ENCODE measurements around the gene SAMD10.

Gene SAMD10

DNA sequence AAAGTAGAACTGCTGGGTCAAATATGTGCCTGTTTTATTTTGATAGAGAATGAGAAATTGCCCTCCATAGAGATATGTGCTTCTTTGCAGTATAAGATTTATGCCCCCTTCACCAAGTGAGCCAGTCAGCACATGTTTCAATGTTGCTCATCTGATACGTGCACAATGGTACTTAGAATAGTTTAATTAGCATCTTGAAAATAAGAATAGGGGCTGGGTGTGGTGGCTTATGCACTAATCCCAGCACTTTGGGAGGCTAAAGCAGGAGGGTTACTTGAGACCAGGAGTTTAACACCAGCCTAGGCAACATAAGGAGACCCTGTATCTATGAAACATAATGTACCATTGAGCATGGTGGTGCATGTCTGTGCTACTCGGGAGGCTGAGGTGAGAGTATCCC is 36.2 kb upstream of the SAMD10 start:
- TF ChIP-seq EP300 (IDR thresholded peaks at IDR 0.05; ENCODE audit: borderline replicate concordance) (no peak), NFIC (IDR thresholded peaks at IDR 0.05) (no peak), TCF12 (IDR thresholded peaks at IDR 0.05; ENCODE audit: low read depth) (no peak), TAF1 (IDR thresholded peaks at IDR 0.05; ENCODE audit: low read depth) (no peak), CEBPB (IDR thresholded peaks at IDR 0.05) (no peak), ZBTB7A (IDR thresholded peaks at IDR 0.05; ENCODE audit: low read depth) (no peak), TEAD4 (IDR thresholded peaks at IDR 0.05) (no peak), CREB1 (IDR thresholded peaks at IDR 0.05; ENCODE audit: low read depth) (no peak), EGR1 (IDR thresholded peaks at IDR 0.05) (no peak), RAD21 (IDR thresholded peaks at IDR 0.05; ENCODE audit: low read depth) (no peak)
- TF ChIP-seq, protein P1, sequence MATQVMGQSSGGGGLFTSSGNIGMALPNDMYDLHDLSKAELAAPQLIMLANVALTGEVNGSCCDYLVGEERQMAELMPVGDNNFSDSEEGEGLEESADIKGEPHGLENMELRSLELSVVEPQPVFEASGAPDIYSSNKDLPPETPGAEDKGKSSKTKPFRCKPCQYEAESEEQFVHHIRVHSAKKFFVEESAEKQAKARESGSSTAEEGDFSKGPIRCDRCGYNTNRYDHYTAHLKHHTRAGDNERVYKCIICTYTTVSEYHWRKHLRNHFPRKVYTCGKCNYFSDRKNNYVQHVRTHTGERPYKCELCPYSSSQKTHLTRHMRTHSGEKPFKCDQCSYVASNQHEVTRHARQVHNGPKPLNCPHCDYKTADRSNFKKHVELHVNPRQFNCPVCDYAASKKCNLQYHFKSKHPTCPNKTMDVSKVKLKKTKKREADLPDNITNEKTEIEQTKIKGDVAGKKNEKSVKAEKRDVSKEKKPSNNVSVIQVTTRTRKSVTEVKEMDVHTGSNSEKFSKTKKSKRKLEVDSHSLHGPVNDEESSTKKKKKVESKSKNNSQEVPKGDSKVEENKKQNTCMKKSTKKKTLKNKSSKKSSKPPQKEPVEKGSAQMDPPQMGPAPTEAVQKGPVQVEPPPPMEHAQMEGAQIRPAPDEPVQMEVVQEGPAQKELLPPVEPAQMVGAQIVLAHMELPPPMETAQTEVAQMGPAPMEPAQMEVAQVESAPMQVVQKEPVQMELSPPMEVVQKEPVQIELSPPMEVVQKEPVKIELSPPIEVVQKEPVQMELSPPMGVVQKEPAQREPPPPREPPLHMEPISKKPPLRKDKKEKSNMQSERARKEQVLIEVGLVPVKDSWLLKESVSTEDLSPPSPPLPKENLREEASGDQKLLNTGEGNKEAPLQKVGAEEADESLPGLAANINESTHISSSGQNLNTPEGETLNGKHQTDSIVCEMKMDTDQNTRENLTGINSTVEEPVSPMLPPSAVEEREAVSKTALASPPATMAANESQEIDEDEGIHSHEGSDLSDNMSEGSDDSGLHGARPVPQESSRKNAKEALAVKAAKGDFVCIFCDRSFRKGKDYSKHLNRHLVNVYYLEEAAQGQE (IDR thresholded peaks at IDR 0.05; ENCODE audit: low read depth), result no peak
- TF ChIP-seq, protein P2, sequence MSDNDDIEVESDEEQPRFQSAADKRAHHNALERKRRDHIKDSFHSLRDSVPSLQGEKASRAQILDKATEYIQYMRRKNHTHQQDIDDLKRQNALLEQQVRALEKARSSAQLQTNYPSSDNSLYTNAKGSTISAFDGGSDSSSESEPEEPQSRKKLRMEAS (IDR thresholded peaks at IDR 0.05), result no peak

DNA sequence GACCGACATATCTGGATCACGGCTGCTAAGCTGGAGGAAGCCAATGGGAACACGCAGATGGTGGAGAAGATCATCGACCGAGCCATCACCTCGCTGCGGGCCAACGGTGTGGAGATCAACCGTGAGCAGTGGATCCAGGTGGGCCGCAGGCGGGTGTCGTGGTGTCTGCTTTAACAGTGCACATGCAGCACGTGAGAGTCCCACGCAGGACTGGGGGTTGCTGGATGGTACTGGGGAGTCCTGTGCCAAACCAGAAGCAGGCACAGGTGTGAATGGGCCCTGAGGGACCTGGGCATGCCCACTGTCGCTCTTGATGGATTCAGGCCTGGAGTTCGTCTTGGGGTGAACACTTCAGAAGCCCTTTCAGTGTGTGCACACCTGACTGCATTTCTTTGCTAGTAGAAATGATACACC is 31.9 kb upstream of the SAMD10 start:
- TF ChIP-seq EGR1 (IDR thresholded peaks at IDR 0.05) (no peak), CREB1 (IDR thresholded peaks at IDR 0.05; ENCODE audit: low read depth) (no peak), TCF12 (IDR thresholded peaks at IDR 0.05; ENCODE audit: low read depth) (no peak)

DNA sequence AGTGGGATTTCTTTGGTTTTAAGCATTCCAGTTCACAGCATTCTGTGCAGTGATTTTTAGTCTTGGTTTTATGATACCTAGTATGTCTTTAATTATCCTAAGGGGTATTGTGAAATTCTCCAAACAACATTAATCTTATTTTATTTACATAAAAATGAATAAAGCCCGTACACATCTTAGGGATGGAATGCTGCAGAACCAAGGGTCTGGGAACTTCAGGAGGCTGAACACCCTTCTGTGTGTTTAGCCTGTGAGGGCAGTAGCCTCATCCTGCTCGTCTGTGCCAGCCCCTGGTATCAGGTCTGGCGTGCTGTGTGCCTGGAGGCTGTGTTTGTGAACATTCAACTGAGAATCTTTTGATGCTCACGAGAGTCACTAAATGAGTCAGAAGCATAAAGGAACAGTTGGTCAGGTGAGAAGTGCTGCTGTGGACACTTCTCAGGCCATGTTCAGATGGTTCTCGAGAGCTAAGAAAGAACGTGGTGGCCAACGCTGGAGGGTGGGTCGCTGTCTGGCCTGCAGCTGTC is 31.3 kb upstream of the SAMD10 start:
- TF ChIP-seq CEBPB (IDR thresholded peaks at IDR 0.05), result no peak
- no peak for TF ChIP-seq RAD21 (IDR thresholded peaks at IDR 0.05; ENCODE audit: low read depth)
- TF ChIP-seq TCF12 (IDR thresholded peaks at IDR 0.05; ENCODE audit: low read depth), result no peak
- TF ChIP-seq, protein P3, sequence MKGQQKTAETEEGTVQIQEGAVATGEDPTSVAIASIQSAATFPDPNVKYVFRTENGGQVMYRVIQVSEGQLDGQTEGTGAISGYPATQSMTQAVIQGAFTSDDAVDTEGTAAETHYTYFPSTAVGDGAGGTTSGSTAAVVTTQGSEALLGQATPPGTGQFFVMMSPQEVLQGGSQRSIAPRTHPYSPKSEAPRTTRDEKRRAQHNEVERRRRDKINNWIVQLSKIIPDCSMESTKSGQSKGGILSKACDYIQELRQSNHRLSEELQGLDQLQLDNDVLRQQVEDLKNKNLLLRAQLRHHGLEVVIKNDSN (IDR thresholded peaks at IDR 0.05), result no peak
- TF ChIP-seq, protein P1 (IDR thresholded peaks at IDR 0.05; ENCODE audit: low read depth), result no peak
- TF ChIP-seq CREB1 (IDR thresholded peaks at IDR 0.05; ENCODE audit: low read depth), result no peak
- no peak for TF ChIP-seq TAF1 (IDR thresholded peaks at IDR 0.05; ENCODE audit: low read depth)
- TF ChIP-seq EP300 (IDR thresholded peaks at IDR 0.05; ENCODE audit: borderline replicate concordance), result no peak
- TF ChIP-seq TEAD4 (IDR thresholded peaks at IDR 0.05), result no peak
- TF ChIP-seq FOXM1 (IDR thresholded peaks at IDR 0.05; ENCODE audit: borderline replicate concordance, low read depth), result no peak
- TF ChIP-seq, protein P2 (IDR thresholded peaks at IDR 0.05), result no peak
- no peak for TF ChIP-seq ZBTB7A (IDR thresholded peaks at IDR 0.05; ENCODE audit: low read depth)
- TF ChIP-seq NFIC (IDR thresholded peaks at IDR 0.05), result no peak

DNA sequence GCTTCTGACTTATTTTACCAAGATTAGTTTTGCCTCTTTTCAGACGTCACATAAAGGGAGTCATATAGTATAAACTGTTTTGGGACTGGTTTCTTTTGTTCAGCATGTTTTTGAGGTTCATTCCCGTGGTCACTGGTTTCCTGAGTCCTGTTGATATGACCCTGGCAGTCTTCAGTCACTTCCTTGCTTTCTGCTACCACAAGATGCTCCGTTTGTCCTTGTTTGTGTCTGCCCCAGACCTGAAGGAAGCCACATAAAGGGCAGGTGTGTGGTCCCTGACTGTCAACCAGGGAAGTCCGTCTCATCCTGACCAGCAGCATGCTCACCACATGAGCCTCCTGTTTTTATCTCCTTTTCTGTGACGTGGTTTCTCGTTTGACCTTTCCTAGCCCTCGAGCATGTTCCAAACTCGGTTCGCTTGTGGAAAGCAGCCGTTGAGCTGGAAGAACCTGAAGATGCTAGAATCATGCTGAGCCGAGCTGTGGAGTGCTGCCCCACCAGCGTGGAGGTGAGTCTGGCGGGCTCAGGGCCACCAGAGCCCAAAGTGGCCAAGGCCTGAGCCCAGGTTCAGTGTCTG is 30.5 kb upstream of the SAMD10 start:
- TF ChIP-seq EP300 (IDR thresholded peaks at IDR 0.05; ENCODE audit: borderline replicate concordance), result no peak
- TF ChIP-seq TCF12 (IDR thresholded peaks at IDR 0.05; ENCODE audit: low read depth), result no peak
- TF ChIP-seq NFIC (IDR thresholded peaks at IDR 0.05), result no peak
- TF ChIP-seq, protein P3 (IDR thresholded peaks at IDR 0.05), result no peak

DNA sequence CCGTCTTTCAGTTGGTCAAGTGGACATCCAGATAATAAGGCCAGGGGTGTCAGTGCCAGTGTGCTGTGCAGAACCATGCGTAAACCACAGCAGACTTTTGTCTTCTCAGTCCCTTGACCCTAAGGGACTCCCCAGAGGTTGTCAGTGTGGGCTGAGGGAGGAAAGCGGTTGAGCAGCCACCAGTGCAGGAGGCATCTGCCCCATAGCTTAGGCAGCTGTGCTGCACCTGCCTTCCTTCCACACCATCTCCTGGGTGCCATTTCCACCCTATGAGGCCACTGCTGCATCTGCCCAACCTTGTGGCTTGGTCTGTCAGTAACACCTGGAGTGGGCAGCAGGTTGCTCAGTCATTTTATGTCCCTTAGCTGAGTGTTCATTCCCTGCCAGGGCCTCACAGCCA is 27.5 kb upstream of the SAMD10 start:
- TF ChIP-seq CEBPB (IDR thresholded peaks at IDR 0.05) (no peak), TAF1 (IDR thresholded peaks at IDR 0.05; ENCODE audit: low read depth) (no peak), NFIC (IDR thresholded peaks at IDR 0.05) (no peak), RAD21 (IDR thresholded peaks at IDR 0.05; ENCODE audit: low read depth) (no peak), ZBTB7A (IDR thresholded peaks at IDR 0.05; ENCODE audit: low read depth) (no peak), TEAD4 (IDR thresholded peaks at IDR 0.05) (no peak), TCF12 (IDR thresholded peaks at IDR 0.05; ENCODE audit: low read depth) (no peak), CREB1 (IDR thresholded peaks at IDR 0.05; ENCODE audit: low read depth) (no peak), YY1 (IDR thresholded peaks at IDR 0.05; ENCODE audit: low read depth) (no peak), EGR1 (IDR thresholded peaks at IDR 0.05) (no peak), EP300 (IDR thresholded peaks at IDR 0.05; ENCODE audit: borderline replicate concordance) (no peak), FOXM1 (IDR thresholded peaks at IDR 0.05; ENCODE audit: borderline replicate concordance, low read depth) (no peak)
- TF ChIP-seq, protein P1 (IDR thresholded peaks at IDR 0.05; ENCODE audit: low read depth), result no peak
- TF ChIP-seq, protein P3 (IDR thresholded peaks at IDR 0.05), result no peak
- TF ChIP-seq, protein P2 (IDR thresholded peaks at IDR 0.05), result no peak

Measured in Ishikawa (cell line).